HepG2 (cell line): ENCODE measurements around the gene LSM2. TPM values are rescaled to one million over a fixed set of nuclear protein-coding genes. Genes with fewer than 3 reads are reported as not detected.

Source experiments
- ARNT ChIP-seq: fragments of 450-650 bp; IDR thresholded peaks from 2 replicates; pipeline ENCODE4 v1.6.1; 2017
- CCDC6 ChIP-seq: sonication (generic); formaldehyde crosslinking; IDR thresholded peaks from 2 replicates; pipeline ENCODE4 v1.8.1; 2022; ENCODE audit warnings: mild to moderate bottlenecking, missing genetic modification reagents, moderate library complexity
- CEBPZ ChIP-seq: IDR thresholded peaks from 2 replicates; pipeline ENCODE4 v1.6.1; 2012; ENCODE audit warnings: low read length, improper control_type of control experiment
- ELF3 ChIP-seq: IDR thresholded peaks from 2 replicates; pipeline ENCODE4 v1.6.1; 2016; ENCODE audit warnings: missing genetic modification reagents, missing compliant biosample characterization
- FOXO4 ChIP-seq: sonication (generic); formaldehyde crosslinking; conservative IDR thresholded peaks from 2 replicates; pipeline ENCODE4 v1.8.1; 2023; ENCODE audit warnings: missing genetic modification reagents
- GRHL1 ChIP-seq: sonication (generic); formaldehyde crosslinking; conservative IDR thresholded peaks from 2 replicates; pipeline ENCODE4 v1.8.0; 2022; ENCODE audit warnings: missing genetic modification reagents
- HDAC6 ChIP-seq: fragments of 200-600 bp; sonication (generic); IDR thresholded peaks from 2 replicates; pipeline ENCODE4 v1.7.0; 2017; ENCODE audit warnings: mild to moderate bottlenecking, antibody characterized with exemption, low read length, low read depth
- HNF4G ChIP-seq, 2 experiments: sonication (generic) in 1 of 2; formaldehyde crosslinking in 1 of 2; IDR thresholded peaks; 2 replicates each; pipeline versions ENCODE4 v1.4.0 to v1.6.1; 2011 to 2020; ENCODE audit warnings: borderline replicate concordance in 2 of 2, low read depth in 2 of 2, mild to moderate bottlenecking in 2 of 2, low read length in 1 of 2, missing genetic modification reagents in 1 of 2, moderate library complexity in 1 of 2
- MAFG ChIP-seq: sonication (generic); formaldehyde crosslinking; IDR thresholded peaks from 2 replicates; pipeline ENCODE4 v1.5.1; 2020; ENCODE audit warnings: mild to moderate bottlenecking, missing genetic modification reagents
- MED13 ChIP-seq: sonication (generic); formaldehyde crosslinking; IDR thresholded peaks from 2 replicates; pipeline ENCODE4 v1.5.0; 2020; ENCODE audit warnings: missing genetic modification reagents
- NFYC ChIP-seq: IDR thresholded peaks from 2 replicates; pipeline ENCODE4 v1.6.1; 2016; ENCODE audit warnings: missing genetic modification reagents, missing compliant biosample characterization
- NPAS2 ChIP-seq: sonication (generic); formaldehyde crosslinking; IDR thresholded peaks from 2 replicates; pipeline ENCODE4 v1.8.0; 2022; ENCODE audit warnings: mild to moderate bottlenecking, missing genetic modification reagents, borderline replicate concordance
- PHB2 ChIP-seq: fragments of 450-650 bp; IDR thresholded peaks from 2 replicates; pipeline ENCODE4 v1.6.1; 2018; ENCODE audit not compliant: partially characterized antibody
- PLRG1 ChIP-seq: fragments of 450-650 bp; conservative IDR thresholded peaks from 2 replicates; pipeline ENCODE4 v1.6.1; 2016
- PPARG ChIP-seq: conservative IDR thresholded peaks from 2 replicates; pipeline ENCODE4 v1.6.1; 2016; ENCODE audit warnings: missing biosample characterization, missing genetic modification reagents
- REPIN1 ChIP-seq: sonication (generic); formaldehyde crosslinking; IDR thresholded peaks from 2 replicates; pipeline ENCODE4 v1.8.0; 2022; ENCODE audit warnings: missing genetic modification reagents, low read depth, mild to moderate bottlenecking, borderline replicate concordance
- SIX4 ChIP-seq: sonication (generic); formaldehyde crosslinking; IDR thresholded peaks from 2 replicates; pipeline ENCODE4 v1.4.0; 2020; ENCODE audit warnings: missing genetic modification reagents
- SNAPC5 ChIP-seq: sonication (generic); formaldehyde crosslinking; IDR thresholded peaks from 2 replicates; pipeline ENCODE4 v1.8.1; 2023; ENCODE audit warnings: mild to moderate bottlenecking, missing genetic modification reagents, borderline replicate concordance
- TAF15 ChIP-seq: fragments of 200-400 bp; formaldehyde crosslinking; IDR thresholded peaks from one replicate; pipeline ENCODE4 v1.6.1; 2018; ENCODE audit warnings: mild to moderate bottlenecking, low read depth, low read length; ENCODE audit not compliant: poor library complexity, severe bottlenecking
- ZNF24 ChIP-seq: fragments of 450-650 bp; IDR thresholded peaks from 2 replicates; pipeline ENCODE4 v1.6.1; 2017; ENCODE audit warnings: antibody characterized with exemption, mild to moderate bottlenecking
- ZNF329 ChIP-seq: sonication (generic); formaldehyde crosslinking; IDR thresholded peaks from 2 replicates; pipeline ENCODE4 v1.9.0; 2021; ENCODE audit warnings: low read depth, mild to moderate bottlenecking, missing genetic modification reagents
- ZNF468 ChIP-seq: sonication (generic); formaldehyde crosslinking; IDR thresholded peaks from 2 replicates; pipeline ENCODE4 v1.8.0; 2022; ENCODE audit warnings: mild to moderate bottlenecking, moderate library complexity, missing genetic modification reagents
- polyA plus RNA-seq, 8 experiments: library from polyadenylated mRNA; depleted of rRNA in 3 of 8; stranded (reverse) in 7 of 8; unstranded in 1 of 8; fragments of >200 nt; fragmentation: Illumina TruSeq in 4 of 8; extraction: Trizol in 4 of 8; gene quantifications; 2 replicates each; pipeline versions ENCODE4 v1.2.1 to v1.2.3, GENCODE V29; 2011 to 2016; ENCODE audit warnings: low read depth in 4 of 8, missing spikeins in 1 of 8, mixed read lengths in 1 of 8; ENCODE audit not compliant: insufficient read depth in 1 of 8
- total RNA-seq, 5 experiments: library from RNA; depleted of rRNA; stranded (reverse); fragments of >200 nt; fragmentation: Illumina TruSeq; extraction: Trizol; gene quantifications; 2 replicates each; pipeline ENCODE4 v1.2.3, GENCODE V29; 2016; ENCODE audit warnings: low read depth in 1 of 5

The LSM2 gene
- total and polyA plus RNA-seq, 2 of the 13 experiments (the other 11 are each of a cell fraction or from before 2014, with no cell fraction given), result 69.4 to 90.5 TPM

- TF ChIP-seq GRHL1 (no peak), HNF4G (IDR thresholded peaks at IDR 0.05; ENCODE audit: borderline replicate concordance, low read depth, low read length) (no peak), HNF4G (CRISPR knock-in tag; IDR thresholded peaks at IDR 0.05; ENCODE audit: borderline replicate concordance, low read depth) (peak; percentile 92), MED13 (CRISPR knock-in tag) (no peak; the same call in 1 of the 2 replicates), CCDC6 (CRISPR knock-in tag) (peak; percentile 99), TAF15 (peak; percentile 64), PLRG1 (no peak), ELF3 (CRISPR knock-in tag) (0 out of 2 replicates have a peak, but pooled peaks have one; percentile 15), CEBPZ (no peak), PHB2 (no peak), FOXO4 (no peak), ZNF24 (no peak), REPIN1 (CRISPR knock-in tag) (no peak; the same call in 1 of the 2 replicates), NPAS2 (no peak), NFYC (no peak), ZNF468 (CRISPR knock-in tag) (peak; percentile 82; the same call in 1 of the 2 replicates), HDAC6 (no peak), SIX4 (CRISPR knock-in tag) (no peak), MAFG (CRISPR knock-in tag) (no peak), ZNF329 (CRISPR knock-in tag) (peak; percentile 76; the same call in 1 of the 2 replicates), SNAPC5 (no peak), PPARG (CRISPR knock-in tag) (peak; percentile 33; the same call in 1 of the 2 replicates), ARNT (no peak)
These were observed 11.0 kb downstream of the LSM2 start, which contains the start of gene VARS1 (continued) for GRCh38 chr6:31795616-31796298.
